H1 (cell line): ENCODE measurements around the gene C1QL1. TPM values are rescaled to one million over a fixed set of nuclear protein-coding genes. Genes with fewer than 3 reads are reported as not detected.

ENCODE experiments used
- CTCF ChIP-seq, 3 experiments: IDR thresholded peaks; 1 replicate in 2 of 3; 2 replicates in 1 of 3; pipeline versions ENCODE4 v1.5.1 to v1.6.1; 2011; ENCODE audit warnings: low read length in 3 of 3, mild to moderate bottlenecking in 3 of 3, inconsistent platforms in 2 of 3, low read depth in 1 of 3, moderate library complexity in 1 of 3; ENCODE audit not compliant: insufficient read depth in 1 of 3; ENCODE audit errors: control extremely low read depth in 1 of 3
- EP300 ChIP-seq, 2 experiments: IDR thresholded peaks; 1 replicate in 1 of 2; 2 replicates in 1 of 2; pipeline ENCODE4 v1.6.1; 2011 to 2012; ENCODE audit warnings: low read depth in 2 of 2, low read length in 2 of 2, mild to moderate bottlenecking in 2 of 2, borderline replicate concordance in 1 of 2, inconsistent platforms in 1 of 2, moderate library complexity in 1 of 2
- MAFK ChIP-seq: IDR thresholded peaks from 2 replicates; pipeline ENCODE4 v1.6.1; 2012; ENCODE audit warnings: low read depth, mild to moderate bottlenecking, improper control_type of control experiment, low read length
- NANOG ChIP-seq: IDR thresholded peaks from 2 replicates; pipeline ENCODE4 v1.6.1; 2011; ENCODE audit warnings: low read length, low read depth, mild to moderate bottlenecking, inconsistent platforms; ENCODE audit not compliant: insufficient read depth, poor library complexity, severe bottlenecking
- TBP ChIP-seq: IDR thresholded peaks from 2 replicates; pipeline ENCODE4 v1.6.1; 2011; ENCODE audit warnings: low read depth, low read length, improper control_type of control experiment
- TCF12 ChIP-seq: IDR thresholded peaks from 2 replicates; pipeline ENCODE4 v1.6.1; 2011; ENCODE audit warnings: low read depth, mild to moderate bottlenecking, low read length
- polyA plus RNA-seq, 7 experiments: library from polyadenylated mRNA; depleted of rRNA in 3 of 7; stranded (reverse) in 5 of 7; unstranded in 2 of 7; fragments of >200 nt in 5 of 7; fragments of 200-250 nt in 2 of 7; gene quantifications; 1 replicate in 5 of 7; 2 replicates in 1 of 7; 4 replicates in 1 of 7; pipeline versions ENCODE4 v1.2.1 to v1.2.3, GENCODE V29; 2011 to 2013; ENCODE audit warnings: missing spikeins in 2 of 7, mixed read lengths in 2 of 7
- total RNA-seq: library from RNA; stranded (reverse); fragmentation: NEBNext Ultra II Directional; extraction: Animal tissue kit (Norgen Biotek cat#: 25700); gene quantifications from 2 replicates; pipeline ENCODE4 v1.2.1, GENCODE V29; 2021

C1QL1 gene
- total and polyA plus RNA-seq, 2 of the 8 experiments (the other 6 are each of a cell fraction or from before 2014, with no cell fraction given): 7.6 to 10.5 TPM

- TF ChIP-seq TCF12: no peak
- TF ChIP-seq CTCF (IDR thresholded peaks at IDR 0.05; ENCODE audit: control extremely low read depth in 1 of 3, insufficient read depth in 1 of 3, low read depth in 1 of 3, low read length in 3 of 3): no peak
- no peak for TF ChIP-seq EP300 (IDR thresholded peaks at IDR 0.05; ENCODE audit: borderline replicate concordance in 1 of 2, low read depth in 2 of 2, low read length in 2 of 2)
- no peak for TF ChIP-seq MAFK
- TF ChIP-seq TBP: no peak
- TF ChIP-seq NANOG: no peak
These were observed 36.3 kb upstream of the C1QL1 start (continued) for GRCh38 chr17:45004388-45004787.
